Neuronal stem cell (in vitro differentiated cells): ENCODE measurements around the gene MAPK8IP1.
"Not testable (repeated sequence)": the region's sequence is repeated elsewhere in the genome, so short reads cannot be mapped to it uniquely, and the experiment has no call there.

Experiments used
- DNase-seq: peaks from one replicate; pipeline ENCODE4 v3.0.0-alpha.2; 2013; ENCODE audit warnings: low spot score
- H2AFZ ChIP-seq: one replicate; pipeline ENCODE4 v1.6.1; 2013; ENCODE audit warnings: mild to moderate bottlenecking, low read length, inconsistent platforms
- H2AK5ac ChIP-seq: 2 replicates; pipeline ENCODE4 v1.6.1; 2013; ENCODE audit warnings: low read depth, mild to moderate bottlenecking, inconsistent platforms, low read length, moderate library complexity, mixed read lengths
- H2BK120ac ChIP-seq: 2 replicates; pipeline ENCODE4 v1.6.1; 2013; ENCODE audit warnings: low read depth, mild to moderate bottlenecking, inconsistent platforms, low read length, moderate library complexity, mixed read lengths
- H2BK12ac ChIP-seq: one replicate; pipeline ENCODE4 v1.6.1; 2013; ENCODE audit warnings: low read length, inconsistent platforms
- H2BK15ac ChIP-seq: 2 replicates; pipeline ENCODE4 v1.6.1; 2013; ENCODE audit warnings: mild to moderate bottlenecking, low read length, inconsistent platforms, mixed read lengths
- H2BK5ac ChIP-seq: one replicate; pipeline ENCODE4 v1.6.1; 2013; ENCODE audit warnings: inconsistent platforms, mild to moderate bottlenecking, low read length, moderate library complexity
- H3K14ac ChIP-seq: one replicate; pipeline ENCODE4 v1.6.1; 2013; ENCODE audit warnings: low read length, inconsistent platforms
- H3K18ac ChIP-seq: 2 replicates; pipeline ENCODE4 v1.6.1; 2013; ENCODE audit warnings: low read length, inconsistent platforms
- H3K23ac ChIP-seq: 2 replicates; pipeline ENCODE4 v1.6.1; 2013; ENCODE audit warnings: low read depth, mild to moderate bottlenecking, mixed read lengths, low read length, inconsistent platforms; ENCODE audit not compliant: poor library complexity
- H3K27ac ChIP-seq: replicated peaks from 3 replicates; pipeline ENCODE4 v1.5.1; 2013; ENCODE audit warnings: low read length, inconsistent platforms
- H3K27me3 ChIP-seq, 3 experiments: 2 replicates each; pipeline ENCODE4 v1.6.1; 2013; ENCODE audit warnings: low read length in 3 of 3, mild to moderate bottlenecking in 2 of 3, inconsistent platforms in 1 of 3, low read depth in 1 of 3, mixed read lengths in 1 of 3, moderate library complexity in 1 of 3; ENCODE audit not compliant: control insufficient read depth in 3 of 3, insufficient read depth in 3 of 3
- H3K36me3 ChIP-seq, 2 donors: replicated peaks in 1 of 2; 2 replicates each; pipeline ENCODE4 v1.6.1; 2013; ENCODE audit warnings: low read length in 2 of 2; ENCODE audit not compliant: control insufficient read depth in 2 of 2, insufficient read depth in 2 of 2
- H3K4ac ChIP-seq: 2 replicates; pipeline ENCODE4 v1.6.1; 2013; ENCODE audit warnings: inconsistent platforms, mild to moderate bottlenecking, low read length, moderate library complexity
- H3K4me1 ChIP-seq, 2 donors: 1 replicate in 1 of 2; 2 replicates in 1 of 2; pipeline ENCODE4 v1.6.1; 2013; ENCODE audit warnings: low read length in 2 of 2, low read depth in 1 of 2; ENCODE audit not compliant: control insufficient read depth in 2 of 2, insufficient read depth in 1 of 2
- H3K4me2 ChIP-seq: one replicate; pipeline ENCODE4 v1.6.1; 2013; ENCODE audit warnings: mild to moderate bottlenecking, low read length, inconsistent platforms; ENCODE audit not compliant: insufficient read depth, poor library complexity, severe bottlenecking
- H3K4me3 ChIP-seq, 2 donors: 2 replicates each; pipeline ENCODE4 v1.5.1; 2013; ENCODE audit warnings: low read length in 2 of 2, mild to moderate bottlenecking in 2 of 2, inconsistent platforms in 1 of 2, moderate library complexity in 1 of 2
- H3K79me1 ChIP-seq: one replicate; pipeline ENCODE4 v1.6.1; 2013; ENCODE audit warnings: low read depth, mild to moderate bottlenecking, inconsistent platforms, low read length, moderate library complexity
- H3K9ac ChIP-seq: one replicate; pipeline ENCODE4 v1.6.1; 2013; ENCODE audit warnings: mild to moderate bottlenecking, low read depth, low read length, inconsistent platforms; ENCODE audit not compliant: poor library complexity
- H3K9me3 ChIP-seq, 2 donors: replicated peaks in 1 of 2; 2 replicates each; pipeline versions ENCODE3 to v1.6.1; 2013; ENCODE audit warnings: low read length in 2 of 2, mild to moderate bottlenecking in 2 of 2, inconsistent platforms in 1 of 2, low read depth in 1 of 2, mixed read lengths in 1 of 2, moderate library complexity in 1 of 2; ENCODE audit not compliant: control insufficient read depth in 2 of 2, insufficient read depth in 1 of 2
- H4K8ac ChIP-seq: one replicate; pipeline ENCODE4 v1.6.1; 2013; ENCODE audit warnings: low read depth, mild to moderate bottlenecking, inconsistent platforms, low read length, moderate library complexity
- H4K91ac ChIP-seq: one replicate; pipeline ENCODE4 v1.6.1; 2013; ENCODE audit warnings: low read length, low read depth, mild to moderate bottlenecking, inconsistent platforms; ENCODE audit not compliant: poor library complexity
- WGBS, 2 donors: extraction: QIAGEN DNeasy Blood & Tissue Kit; methylation state at CpG; one replicate each; pipeline ENCODE4 v1.1.7; 2013; ENCODE audit warnings: missing lambda C conversion rate in 2 of 2, mixed read lengths in 1 of 2; ENCODE audit not compliant: insufficient read length in 2 of 2, insufficient replicate concordance in 1 of 2; ENCODE audit errors: extremely low coverage in 2 of 2; 5-methylcytosine and 5-hydroxymethylcytosine counted together

MAPK8IP1 gene

DNA sequence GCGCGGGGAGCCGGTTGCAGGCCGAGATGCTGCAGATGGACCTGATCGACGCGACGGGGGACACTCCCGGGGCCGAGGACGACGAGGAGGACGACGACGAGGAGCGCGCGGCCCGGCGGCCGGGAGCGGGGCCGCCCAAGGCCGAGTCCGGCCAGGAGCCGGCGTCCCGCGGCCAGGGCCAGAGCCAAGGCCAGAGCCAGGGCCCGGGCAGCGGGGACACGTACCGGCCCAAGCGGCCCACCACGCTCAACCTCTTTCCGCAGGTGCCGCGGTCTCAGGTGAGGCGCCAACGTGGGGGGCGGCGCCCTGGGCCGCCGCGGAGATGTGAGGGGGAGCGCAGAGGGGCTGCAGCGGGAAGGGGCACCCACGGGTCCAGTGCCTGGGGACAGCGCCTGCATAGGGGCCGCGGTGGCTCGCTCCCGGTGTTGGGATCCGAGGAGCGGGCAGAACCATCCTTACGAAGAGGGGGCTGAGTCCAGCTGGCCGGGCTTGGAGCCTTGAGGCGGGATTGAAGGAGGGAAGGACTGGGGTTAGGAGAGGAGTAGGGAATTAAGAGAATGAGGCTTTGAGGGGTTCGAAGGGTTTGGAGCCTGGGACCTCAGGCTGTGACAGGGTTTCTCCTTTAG lies 14.8 kb downstream of the MAPK8IP1 start:
- H3K36me3 ChIP-seq = peaks cover 15 to 31% of the 10 kb centered on the region in 2 donors
- peak overlapping the region; percentile 93 for H2AFZ ChIP-seq
- H2AK5ac ChIP-seq = peak overlapping the region; percentile 14
- WGBS, 2 donors = no CpG with 5 or more reads among the region's 59 CpGs
- H3K27me3 ChIP-seq, H4K91ac ChIP-seq, DNase-seq, H2BK120ac ChIP-seq, H3K9me3 ChIP-seq, H2BK5ac ChIP-seq, H3K79me1 ChIP-seq, H2BK15ac ChIP-seq, H3K4ac ChIP-seq, H3K27ac ChIP-seq, H4K8ac ChIP-seq: not testable (repeated sequence)
- H3K14ac ChIP-seq = peak overlapping the region; percentile 86
- peaks cover 29 to 43% of the 10 kb centered on the region in 2 donors for H3K4me1 ChIP-seq
- peak overlapping the region; percentile 57 for H3K23ac ChIP-seq
- H3K4me2 ChIP-seq = peak overlapping the region; percentile 87
- H3K9ac ChIP-seq = peak overlapping the region; percentile 85
- H3K4me3 ChIP-seq = peak overlapping the region; percentile 79 to 84
- peak overlapping the region; percentile 46 for H2BK12ac ChIP-seq
- H3K18ac ChIP-seq = peak overlapping the region; percentile 86

DNA sequence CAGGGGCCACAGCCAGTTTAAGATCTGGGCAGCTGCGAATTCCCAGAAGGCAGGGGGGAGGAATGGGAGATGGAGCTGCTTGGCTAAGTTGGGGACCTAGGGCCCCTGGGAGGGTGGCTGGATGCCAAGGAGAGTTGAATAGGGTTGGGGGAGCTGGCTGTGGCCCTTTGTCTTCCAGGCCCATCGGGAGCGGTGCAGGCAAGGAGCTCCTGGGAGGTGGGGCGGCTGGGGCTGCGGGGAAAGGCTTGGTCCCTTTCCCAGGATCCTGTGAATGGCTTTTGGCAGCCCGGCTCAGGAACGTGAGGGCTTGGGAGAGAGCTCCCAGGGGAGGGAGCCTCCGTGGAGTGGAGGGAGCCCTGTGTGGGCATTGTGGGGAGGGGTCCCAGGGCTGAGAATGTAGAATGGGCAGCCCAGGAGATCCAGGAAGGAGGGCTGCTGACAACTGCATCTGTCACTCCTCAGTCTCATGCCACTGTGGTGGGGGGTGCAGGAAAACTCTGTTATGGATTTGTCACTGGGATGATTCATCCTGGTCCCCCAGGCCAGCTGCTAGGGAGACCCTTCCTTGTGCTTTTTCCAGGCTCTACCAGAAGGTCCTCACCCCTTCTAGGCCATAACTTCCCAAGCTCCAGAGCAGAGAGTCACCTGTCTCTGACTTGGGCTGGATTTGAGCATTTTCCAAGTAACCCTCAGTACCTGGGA lies 15.6 kb downstream of the MAPK8IP1 start:
- no CpG with 5 or more reads among the region's 8 CpGs for WGBS, 2 donors
- Histone ChIP-seq H3K9ac (peak overlapping the region; percentile 54), H3K14ac (no peak overlapping the region), H3K27me3 (peaks cover 0 to 7% (median 0%) of the 10 kb centered on the region in 3 experiments), H3K18ac (peak overlapping the region; percentile 4), H2AFZ (peak overlapping the region; percentile 93), H3K23ac (peak overlapping the region; percentile 57), H3K9me3 (no peaks in the 10 kb centered on the region), H3K27ac (no peak overlapping the region), H4K91ac (no peak overlapping the region), H4K8ac (no peak overlapping the region), H3K36me3 (peaks cover 15 to 32% of the 10 kb centered on the region in 2 donors), H2BK5ac (no peak overlapping the region), H2AK5ac (peak overlapping the region; percentile 9), H3K4me2 (peak overlapping the region; percentile 87), H2BK15ac (peak overlapping the region; percentile 61), H3K4me3 (peak overlapping the region; percentile 79 to 84), H3K79me1 (peaks cover 3% of the 10 kb centered on the region), H3K4ac (no peak overlapping the region), H2BK120ac (no peak overlapping the region), H3K4me1 (peaks cover 25 to 41% of the 10 kb centered on the region in 2 donors), H2BK12ac (no peak overlapping the region)
- DNase-seq = no peak

DNA sequence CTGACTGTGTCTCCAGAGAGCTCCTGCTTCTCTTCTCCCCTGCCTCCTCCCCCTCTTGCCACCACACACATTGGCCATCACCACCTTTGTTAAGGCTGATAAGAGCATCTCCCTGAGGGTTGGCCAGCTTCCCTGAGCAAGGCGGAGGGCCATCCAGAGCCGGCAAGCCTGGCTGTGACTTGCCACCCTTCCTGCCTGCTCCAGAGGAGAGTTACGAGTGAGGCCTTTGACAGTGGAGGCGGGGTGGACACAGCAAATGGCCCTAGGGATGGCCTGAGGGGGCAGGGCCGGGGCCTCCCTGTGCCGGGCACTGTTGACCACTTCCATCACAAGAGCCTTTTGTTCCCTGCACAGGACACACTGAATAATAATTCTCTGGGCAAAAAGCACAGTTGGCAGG lies 16.2 kb downstream of the MAPK8IP1 start:
- no peak overlapping the region for H4K91ac ChIP-seq
- H3K14ac ChIP-seq = peak overlapping the region; percentile 31
- H2BK120ac ChIP-seq = no peak overlapping the region
- H2BK12ac ChIP-seq = no peak overlapping the region
- H3K79me1 ChIP-seq = peaks cover 3% of the 10 kb centered on the region
- H2BK15ac ChIP-seq = no peak overlapping the region
- H3K9ac ChIP-seq = peak overlapping the region; percentile 9
- no peak overlapping the region for H3K27ac ChIP-seq
- peaks cover 0 to 7% (median 0%) of the 10 kb centered on the region in 3 experiments for H3K27me3 ChIP-seq
- DNase-seq = no peak
- H2AK5ac ChIP-seq = no peak overlapping the region
- WGBS, 2 donors = no CpG with 5 or more reads among the region's 6 CpGs
- H3K4me2 ChIP-seq = no peak overlapping the region
- peaks cover 15 to 32% of the 10 kb centered on the region in 2 donors for H3K36me3 ChIP-seq
- no peak overlapping the region for H2AFZ ChIP-seq
- peak overlapping the region in 1 of 2 donors; percentile 79 for H3K4me3 ChIP-seq
- H2BK5ac ChIP-seq = no peak overlapping the region
- no peak overlapping the region for H3K18ac ChIP-seq
- H4K8ac ChIP-seq = no peak overlapping the region
- no peak overlapping the region for H3K4ac ChIP-seq
- peaks cover 22 to 35% of the 10 kb centered on the region in 2 donors for H3K4me1 ChIP-seq
- H3K23ac ChIP-seq = no peak overlapping the region
- H3K9me3 ChIP-seq = no peaks in the 10 kb centered on the region
